ENCODE measurements around the gene HES4.

- TF ChIP-seq EZH2phosphoT487 (IDR thresholded peaks at IDR 0.05; ENCODE audit: low read length): no peak
- no peak for TF ChIP-seq CTCF (IDR thresholded peaks at IDR 0.05; ENCODE audit: low read length)
These were observed 47.5 kb upstream of the HES4 start for GRCh38 chr1:1047407-1047806.

Data from MM.1S (cell line).